BJ (cell line): ENCODE data around the gene CHKB. TPM values are rescaled to one million over a fixed set of nuclear protein-coding genes. Genes with fewer than 3 reads are reported as not detected.
"Not testable (repeated sequence)": the region's sequence is repeated elsewhere in the genome, so short reads cannot be mapped to it uniquely, and the experiment has no call there.

ENCODE experiments used
- CTCF ChIA-PET: fragments of 350-600 bp; formaldehyde crosslinking; extraction: SDS; loops from one replicate; lab custom pipeline; 2021; ENCODE audit warnings: antibody characterized with exemption, inconsistent platforms; lab: Yijun Ruan, JAX
- POLR2A ChIA-PET: fragments of 300-600 bp; sonication (Branson Sonifier 250); formaldehyde crosslinking; extraction: SDS; loops from one replicate; lab custom pipeline; 2021; ENCODE audit warnings: antibody characterized with exemption; lab: Charles Lee
- DNase-seq: peaks from one replicate; pipeline ENCODE4 v3.0.0-alpha.2; 2011; ENCODE audit warnings: low read depth
- H3K27me3 ChIP-seq: 2 replicates; pipeline ENCODE4 v1.6.0; 2011; ENCODE audit warnings: low read length; ENCODE audit not compliant: control insufficient read depth, insufficient read depth
- H3K36me3 ChIP-seq: 2 replicates; pipeline ENCODE4 v1.5.1; 2011; ENCODE audit warnings: low read length; ENCODE audit not compliant: control insufficient read depth, insufficient read depth
- H3K4me3 ChIP-seq: 2 replicates; pipeline ENCODE4 v1.5.1; 2011; ENCODE audit warnings: low read depth, mild to moderate bottlenecking, control low read depth, low read length
- CTCF ChIP-seq: IDR thresholded peaks from 2 replicates; pipeline ENCODE4 v1.5.1; 2011; ENCODE audit warnings: low read depth, mild to moderate bottlenecking, control low read depth, inconsistent platforms, low read length, moderate library complexity; ENCODE audit not compliant: insufficient read depth
- polyA plus RNA-seq: library from polyadenylated mRNA; depleted of rRNA; stranded (reverse); fragments of >200 nt; gene quantifications from 2 replicates; pipeline ENCODE4 v1.2.3, GENCODE V29; 2011

Gene CHKB
- polyA plus RNA-seq, 1 experiment, result 51.2 TPM

GRCh38 chr22:50611341-50612060 is 28.9 kb upstream of the CHKB start:
- no peak for TF ChIP-seq CTCF
- H3K27me3 ChIP-seq, result 0 out of 2 replicates have a peak, but pooled peaks cover 5% of the 10 kb centered on the region
- H3K4me3 ChIP-seq, result no peak overlapping the region
- H3K36me3 ChIP-seq, result no peaks in the 10 kb centered on the region
- DNase-seq, result no peak
- ChIA-PET CTCF (interaction anchor here (1.2 to 1.4 kb wide), 2 partner anchors 9 to 10 kb away, joined by 5 read pairs; no protein-coding TSS in a partner anchor), POLR2A (no interaction called here)

GRCh38 chr22:50610581-50610980 is 27.9 kb upstream of the CHKB start:
- DNase-seq, result no peak
- ChIA-PET CTCF (interaction anchor here (0.7 kb wide), 1 partner anchor 10 kb away, joined by 3 read pairs; no protein-coding TSS in a partner anchor), POLR2A (no interaction called here)
- Histone ChIP-seq H3K36me3 (no peaks in the 10 kb centered on the region), H3K27me3 (peaks cover 7% of the 10 kb centered on the region; the same call in 1 of the 2 replicates), H3K4me3 (no peak overlapping the region)
- no peak for TF ChIP-seq CTCF

GRCh38 chr22:50610041-50610451 is 27.4 kb upstream of the CHKB start:
- POLR2A ChIA-PET, result no interaction called here
- peaks cover 7% of the 10 kb centered on the region for H3K27me3 ChIP-seq
- CTCF ChIA-PET, result interaction anchor here (0.7 kb wide), 1 partner anchor 11 kb away, joined by 3 read pairs; no protein-coding TSS in a partner anchor
- no peaks in the 10 kb centered on the region for H3K36me3 ChIP-seq
- no peak for DNase-seq
- TF ChIP-seq CTCF, result no peak
- no peak overlapping the region for H3K4me3 ChIP-seq

- H3K36me3 ChIP-seq, result no peaks in the 10 kb centered on the region
- ChIA-PET POLR2A (no interaction called here), CTCF (no interaction called here)
- DNase-seq, result no peak
- H3K4me3 ChIP-seq, result no peak overlapping the region
- peaks cover 10% of the 10 kb centered on the region for H3K27me3 ChIP-seq
- TF ChIP-seq CTCF, result no peak
Measured at GRCh38 chr22:50609599-50609998, 26.9 kb upstream of the CHKB start.

- DNase-seq, result no peak
- TF ChIP-seq CTCF, result no peak
- H3K36me3 ChIP-seq, result no peaks in the 10 kb centered on the region
- POLR2A ChIA-PET, result no interaction called here
- CTCF ChIA-PET, result interaction anchor here (0.6 kb wide), 1 partner anchor 10 kb away, joined by 3 read pairs; no protein-coding TSS in a partner anchor
- no peak overlapping the region for H3K4me3 ChIP-seq
- H3K27me3 ChIP-seq, result peaks cover 11% of the 10 kb centered on the region
Measured at GRCh38 chr22:50608996-50609395, 26.3 kb upstream of the CHKB start.

GRCh38 chr22:50608058-50608840 is 25.6 kb upstream of the CHKB start:
- CTCF ChIA-PET, result interaction anchor here (0.8 kb wide), 1 partner anchor 13 kb away, joined by 3 read pairs; no protein-coding TSS in a partner anchor
- H3K36me3 ChIP-seq, POLR2A ChIA-PET, DNase-seq, H3K4me3 ChIP-seq: not testable (repeated sequence)
- peaks cover 17% of the 10 kb centered on the region for H3K27me3 ChIP-seq
